HG03571 (cell line): ENCODE measurements around the gene TUBG2.
"Not testable (repeated sequence)": the region's sequence is repeated elsewhere in the genome, so short reads cannot be mapped to it uniquely, and the experiment has no call there.

Source experiments
- ATAC-seq: cut with Tn5 transposase; IDR thresholded peaks from one replicate; pipeline ENCODE4 v1.9.1; 2021; ENCODE audit not compliant: unreplicated experiment

The TUBG2 gene

DNA sequence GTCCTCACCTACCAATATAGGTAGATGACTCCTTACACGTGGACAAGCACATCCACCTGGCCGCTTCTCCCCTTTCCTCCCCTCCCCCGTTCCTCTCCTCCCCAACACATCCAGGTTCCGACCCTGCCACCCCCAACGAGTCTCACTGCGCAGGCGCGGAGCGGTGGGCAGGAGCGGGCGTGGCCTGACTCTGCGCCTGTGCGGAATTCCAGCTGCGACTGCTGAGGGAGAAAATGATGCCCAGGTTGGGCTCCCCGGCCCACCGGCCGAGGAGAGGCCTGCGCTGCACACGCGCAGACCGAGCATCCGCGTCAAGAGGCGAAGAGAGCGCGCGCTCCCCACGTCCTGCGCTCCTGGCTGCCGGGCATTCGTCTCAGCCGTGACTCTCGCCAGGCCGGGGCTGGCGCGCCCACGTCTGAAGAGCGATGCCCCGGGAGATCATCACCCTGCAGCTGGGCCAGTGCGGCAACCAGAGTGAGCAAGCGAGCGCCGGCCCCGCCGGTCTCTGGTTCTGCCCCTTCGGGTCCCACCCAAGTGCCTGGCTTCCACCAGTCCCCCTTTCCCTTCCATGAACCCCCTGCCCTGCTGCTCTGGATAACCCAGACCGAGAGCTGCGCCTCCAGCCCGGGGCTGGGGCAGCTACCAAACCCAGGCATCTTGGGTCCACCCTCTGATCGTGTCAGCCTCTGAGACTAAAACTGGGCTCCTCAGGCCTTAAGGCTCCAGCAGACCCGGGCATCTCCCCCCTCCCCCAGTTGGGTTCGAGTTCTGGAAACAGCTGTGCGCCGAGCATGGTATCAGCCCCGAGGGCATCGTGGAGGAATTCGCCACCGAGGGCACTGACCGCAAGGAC lies at the start of gene TUBG2:
Gene TUBG2, plus strand, starts transcription at position 206 of the 853 bp plus-strand sequence. Its CDS starts 220 bp downstream, at position 426.
- no peak for ATAC-seq

DNA sequence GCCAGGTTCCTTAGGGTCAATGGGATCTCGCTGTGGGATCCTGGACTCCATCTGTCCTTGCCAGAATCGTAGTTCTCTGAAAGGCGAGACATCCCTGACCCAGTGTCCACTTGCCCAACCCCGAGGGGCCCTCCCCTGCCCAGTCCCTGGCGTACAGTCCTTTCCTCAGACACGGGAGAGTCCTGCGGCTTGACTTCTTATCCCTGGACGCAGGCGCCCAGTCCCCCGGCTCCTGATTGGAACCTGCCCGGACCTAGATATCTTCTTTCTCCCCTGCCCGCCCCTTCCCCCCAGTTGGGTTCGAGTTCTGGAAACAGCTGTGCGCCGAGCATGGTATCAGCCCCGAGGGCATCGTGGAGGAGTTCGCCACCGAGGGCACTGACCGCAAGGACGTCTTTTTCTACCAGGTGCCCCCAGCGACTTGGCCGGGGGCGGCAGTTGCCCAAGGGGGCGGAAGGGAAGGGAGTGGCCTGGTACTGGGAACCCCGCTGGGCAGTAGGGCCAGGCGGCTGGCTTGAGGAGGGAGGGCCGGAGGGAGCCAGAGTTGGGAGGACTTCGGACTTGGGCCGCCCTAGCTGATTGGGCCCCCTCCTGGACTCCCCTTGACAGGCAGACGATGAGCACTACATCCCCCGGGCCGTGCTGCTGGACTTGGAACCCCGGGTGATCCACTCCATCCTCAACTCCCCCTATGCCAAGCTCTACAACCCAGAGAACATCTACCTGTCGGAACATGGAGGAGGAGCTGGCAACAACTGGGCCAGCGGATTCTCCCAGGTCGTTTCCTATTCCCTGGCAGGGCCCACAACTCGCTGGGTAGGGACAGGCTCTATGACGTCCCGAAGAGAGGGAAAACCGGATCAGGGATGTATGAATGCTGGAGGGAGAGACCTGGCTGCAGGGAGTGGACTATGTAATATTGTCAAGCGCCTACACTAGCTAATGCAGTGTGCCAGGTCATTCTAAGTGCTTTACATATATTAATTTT lies 49.0 kb upstream of the TUBG2 start:
- not testable (repeated sequence) for ATAC-seq

GRCh38 chr17:42612013-42612412 lies 47.1 kb upstream of the TUBG2 start:
- ATAC-seq, result no peak

DNA sequence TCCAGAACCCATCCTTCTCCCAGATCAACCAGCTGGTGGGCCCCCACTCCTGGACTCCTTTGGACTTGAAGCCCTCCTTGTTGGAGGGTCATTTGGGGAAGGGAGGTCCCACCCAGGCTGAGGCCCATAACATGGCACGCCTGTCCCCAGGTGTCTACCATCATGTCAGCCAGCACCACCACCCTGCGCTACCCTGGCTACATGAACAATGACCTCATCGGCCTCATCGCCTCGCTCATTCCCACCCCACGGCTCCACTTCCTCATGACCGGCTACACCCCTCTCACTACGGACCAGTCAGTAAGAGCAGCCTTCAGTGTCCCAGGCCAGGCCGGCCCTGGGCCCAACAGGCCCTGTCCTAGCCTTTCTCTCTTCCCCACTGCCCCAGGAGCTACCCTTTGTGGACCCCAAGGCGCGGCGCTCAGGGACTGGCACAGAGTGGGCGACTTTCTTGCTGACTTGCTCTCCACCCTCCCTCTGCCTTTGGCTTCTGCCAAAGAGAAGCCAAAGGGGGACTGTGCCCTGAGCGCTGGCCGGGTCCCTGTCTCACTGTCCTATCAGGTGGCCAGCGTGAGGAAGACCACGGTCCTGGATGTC lies 45.3 kb upstream of the TUBG2 start:
- ATAC-seq, result no peak

DNA sequence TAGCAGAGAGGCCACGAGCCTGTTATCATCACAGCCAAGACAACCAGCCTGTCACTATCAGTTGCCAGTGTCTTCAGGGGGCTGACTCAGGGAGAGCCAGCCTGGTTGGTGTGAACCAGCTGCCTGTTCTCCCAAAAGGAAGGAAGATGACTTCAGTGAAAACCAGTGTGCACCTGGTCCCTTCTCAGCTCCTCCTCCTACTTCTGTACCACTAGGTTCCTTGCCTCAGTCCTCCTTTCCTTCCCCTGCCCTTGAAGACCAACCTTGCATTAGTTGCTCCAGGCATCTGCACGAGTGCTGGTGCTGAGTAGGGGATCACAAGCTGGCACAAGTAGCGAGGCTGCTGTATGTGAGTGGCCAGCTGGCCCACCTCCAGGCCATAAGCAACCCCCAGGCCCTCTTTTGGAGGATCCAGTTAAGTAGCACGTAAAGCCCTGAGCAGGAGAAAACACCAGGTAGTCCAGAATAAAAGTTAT lies 41.1 kb upstream of the TUBG2 start:
- ATAC-seq, result no peak

GRCh38 chr17:42618442-42619150 lies 40.5 kb upstream of the TUBG2 start:
- peak; percentile 70 for ATAC-seq

DNA sequence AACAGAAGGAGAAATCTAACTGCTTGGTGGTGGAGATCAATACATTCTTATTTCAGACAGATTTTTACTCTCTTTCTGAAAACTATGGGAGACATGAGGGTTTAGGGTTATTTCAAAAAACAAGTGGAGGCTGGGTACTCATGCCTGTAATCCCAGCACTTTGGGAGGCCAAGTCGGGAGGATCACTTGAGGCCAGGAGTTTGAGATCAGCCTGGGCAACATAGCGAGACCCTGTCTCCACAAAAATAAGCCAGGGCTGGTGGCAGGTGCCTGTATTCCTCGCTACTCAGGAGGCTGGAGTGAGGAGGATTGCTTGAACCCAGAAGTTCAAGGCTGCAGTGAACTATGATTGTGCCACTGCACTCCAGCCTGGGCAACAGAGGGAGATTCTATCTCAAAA lies 37.1 kb upstream of the TUBG2 start:
- ATAC-seq, result not testable (repeated sequence)

DNA sequence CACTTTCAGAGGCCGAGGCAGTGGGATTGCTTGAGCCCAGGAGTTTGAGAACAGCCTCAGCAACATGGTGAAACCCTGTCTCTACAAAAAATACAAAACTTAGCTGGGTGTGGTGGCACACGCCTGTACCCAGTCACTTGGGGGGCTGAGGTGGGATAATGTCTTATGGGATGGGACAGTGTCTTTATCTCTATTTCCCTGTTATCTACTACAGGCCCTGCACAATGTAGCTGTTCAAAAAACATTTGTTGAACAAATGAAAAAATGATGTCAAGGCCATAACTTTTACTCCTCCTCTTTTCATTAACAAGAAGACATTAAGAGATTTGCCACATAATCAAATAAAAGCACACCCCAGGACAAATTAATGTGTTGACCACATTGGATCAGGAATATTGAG lies 35.8 kb upstream of the TUBG2 start:
- no peak for ATAC-seq

- no peak for ATAC-seq
These were observed 35.1 kb upstream of the TUBG2 start for GRCh38 chr17:42623732-42624596.

DNA sequence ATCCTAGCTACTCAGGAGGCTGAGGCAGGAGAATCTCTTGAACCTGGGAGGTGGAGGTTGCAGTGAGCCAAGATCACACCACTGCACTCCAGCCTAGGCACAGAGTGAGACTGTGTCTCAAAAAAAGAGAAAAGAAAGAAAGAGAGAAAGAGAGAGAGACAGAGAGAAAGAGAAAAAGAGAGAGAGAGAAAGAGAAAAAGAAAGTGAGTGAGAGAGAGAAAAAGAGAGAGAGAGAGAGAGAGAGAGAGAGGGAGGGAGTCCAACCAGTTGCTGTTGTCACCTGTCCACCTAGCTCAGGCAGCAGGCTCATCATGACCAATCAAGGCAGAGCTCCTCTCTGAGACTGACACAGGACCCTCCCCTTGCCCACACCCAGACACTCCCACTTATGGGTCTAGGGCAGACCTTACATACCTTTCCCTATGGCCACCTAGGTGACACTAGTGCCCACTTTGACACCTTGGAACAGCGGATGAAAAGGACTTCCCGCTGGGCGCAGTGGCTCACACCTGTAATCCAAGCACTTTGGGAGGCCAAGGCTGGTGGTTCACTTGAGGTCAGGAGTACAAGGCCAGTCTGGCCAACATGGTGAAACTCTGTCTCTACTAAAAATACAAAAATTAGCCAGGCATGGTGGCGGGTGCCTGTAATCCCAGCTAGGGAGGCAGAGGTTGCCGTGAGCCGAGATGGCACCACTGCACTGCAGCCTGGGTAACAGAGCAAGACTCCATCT lies 31.9 kb upstream of the TUBG2 start:
- not testable (repeated sequence) for ATAC-seq

GRCh38 chr17:42629411-42630009 lies 29.6 kb upstream of the TUBG2 start:
- ATAC-seq, result no peak

- no peak for ATAC-seq
These were observed 26.1 kb upstream of the TUBG2 start for GRCh38 chr17:42632949-42633444.

DNA sequence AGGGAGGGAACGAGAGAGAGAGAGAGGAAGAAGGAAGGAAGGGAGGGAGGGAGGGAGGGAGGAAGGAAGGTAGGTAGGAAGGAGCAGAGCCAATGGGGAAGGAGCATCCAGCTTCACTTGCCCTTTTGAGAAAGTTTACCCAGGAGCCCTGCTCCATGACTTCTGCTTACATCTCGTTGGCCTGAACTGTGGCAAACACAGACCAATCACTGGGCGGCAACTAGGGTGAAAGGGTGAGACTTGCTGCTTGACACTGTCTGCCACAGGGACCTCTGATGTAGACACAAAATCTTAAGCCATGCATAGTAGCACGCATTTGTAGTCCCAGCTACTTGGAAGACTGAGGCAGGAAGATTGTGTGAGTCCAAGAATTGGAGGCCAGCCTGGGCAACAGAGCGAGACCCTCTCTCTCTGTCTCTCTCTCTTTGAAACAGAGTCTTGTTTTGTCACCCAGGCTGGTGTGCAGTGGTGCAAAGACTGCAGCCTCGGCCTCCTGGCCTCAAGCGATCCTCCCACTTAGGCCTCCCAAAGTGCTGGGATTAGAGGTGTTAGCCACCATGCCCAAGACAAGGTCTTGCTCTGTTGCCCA lies 19.5 kb upstream of the TUBG2 start:
- ATAC-seq, result no peak

- no peak for ATAC-seq
These were observed 19.0 kb upstream of the TUBG2 start for GRCh38 chr17:42640121-42640520.

- ATAC-seq, result no peak
These were observed 16.7 kb upstream of the TUBG2 start for GRCh38 chr17:42642336-42642735.

DNA sequence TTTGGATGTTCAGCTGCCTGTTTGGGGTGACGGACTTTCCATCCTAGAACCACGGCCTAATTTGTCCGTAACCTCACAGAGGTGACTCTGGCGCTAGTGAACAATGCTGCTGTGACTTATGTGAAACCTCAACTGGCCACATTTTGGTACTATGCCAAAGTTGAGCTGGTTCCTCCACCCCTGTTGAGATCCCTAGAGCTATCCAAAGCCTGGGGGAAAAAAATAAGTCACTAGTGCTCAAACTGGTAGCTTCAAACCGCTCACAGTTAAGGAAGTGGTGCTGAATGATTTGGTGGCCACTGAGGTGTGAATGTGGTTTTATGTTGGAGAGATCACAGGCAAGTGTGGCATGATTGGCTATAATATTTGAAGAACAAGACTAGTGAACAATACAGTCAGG lies 11.3 kb upstream of the TUBG2 start:
- ATAC-seq, result no peak

- no peak for ATAC-seq
These were observed 7.7 kb upstream of the TUBG2 start for GRCh38 chr17:42651392-42651791.
